ACHN (cell line): Measurements from ENCODE around the gene NTRK2.

Source experiments
- DNase-seq: peaks from one replicate; pipeline ENCODE4 v3.0.0-alpha.2; 2015
- in situ Hi-C: cut with HindIII; loops from 2 replicates; pipeline ENCODE4 v1.10.0; 2017; ENCODE audit warnings: low sequenced_read_pairs, low pct_ligation_motif_present, low pct_unique_long_range_greater_than_20kb

Gene NTRK2

DNA sequence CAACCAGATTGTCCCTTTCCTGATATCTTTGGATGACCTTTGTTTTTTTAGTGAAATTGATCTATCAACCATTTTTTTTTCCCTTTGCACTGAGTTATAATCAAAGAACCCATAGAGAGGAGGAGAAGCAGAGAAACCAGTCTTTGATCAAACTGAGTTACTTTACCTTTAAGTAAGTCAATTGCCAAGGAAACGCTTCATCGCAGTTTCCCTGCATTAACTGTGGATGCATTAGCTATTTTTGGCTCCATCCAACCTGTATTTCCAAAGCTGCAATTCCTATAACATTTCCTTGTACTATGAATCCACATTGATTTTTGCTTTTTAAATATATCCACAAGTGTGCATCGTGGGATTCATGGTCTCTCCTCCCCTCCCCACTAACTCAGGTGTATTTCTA is 268.1 kb downstream of the NTRK2 start:
- in situ Hi-C loops = no loop called here

DNA sequence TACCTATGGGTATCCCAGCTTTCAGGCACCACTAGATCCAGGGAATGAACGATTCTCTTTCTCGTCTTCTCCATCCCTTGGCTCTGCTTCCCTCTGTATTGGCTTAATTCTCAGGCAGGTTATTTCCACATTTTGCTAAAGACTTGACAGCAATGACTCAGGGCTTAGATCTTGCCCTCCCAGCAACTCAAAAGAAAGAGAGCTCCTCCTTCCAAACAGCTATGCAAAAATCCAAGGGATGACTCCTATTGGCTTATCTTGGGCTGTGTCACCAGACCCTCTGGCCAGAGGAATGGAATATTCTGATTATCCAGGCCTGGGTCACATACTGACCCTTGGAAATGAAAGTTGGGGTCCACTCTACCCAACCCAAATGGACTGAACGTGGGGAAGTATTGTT is 270.2 kb downstream of the NTRK2 start:
- in situ Hi-C loops = no loop called here
- no peak for DNase-seq

More for the DNA sequence above, 268.1 kb downstream of the NTRK2 start:
- no peak for DNase-seq

DNA sequence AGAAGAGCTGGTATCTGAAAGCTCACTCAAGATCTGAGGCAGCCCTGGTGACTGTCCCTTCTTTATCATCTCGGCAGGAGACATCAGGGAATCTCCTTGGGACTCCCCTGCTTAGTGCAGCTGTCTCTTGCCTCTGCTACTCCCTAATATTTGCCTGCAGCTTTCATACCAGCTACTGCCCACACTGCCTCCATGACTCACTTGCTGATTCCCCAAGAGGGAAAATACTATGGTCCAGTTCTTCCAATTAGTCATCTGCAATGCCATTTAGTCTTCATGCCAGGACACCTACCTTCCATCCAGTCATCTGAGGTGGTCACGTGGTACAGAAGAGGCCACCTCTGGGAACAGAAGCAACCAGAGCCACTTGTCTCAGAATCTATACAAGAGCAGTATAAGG is 270.8 kb downstream of the NTRK2 start:
- in situ Hi-C loops = no loop called here
- DNase-seq = peak; percentile 14

DNA sequence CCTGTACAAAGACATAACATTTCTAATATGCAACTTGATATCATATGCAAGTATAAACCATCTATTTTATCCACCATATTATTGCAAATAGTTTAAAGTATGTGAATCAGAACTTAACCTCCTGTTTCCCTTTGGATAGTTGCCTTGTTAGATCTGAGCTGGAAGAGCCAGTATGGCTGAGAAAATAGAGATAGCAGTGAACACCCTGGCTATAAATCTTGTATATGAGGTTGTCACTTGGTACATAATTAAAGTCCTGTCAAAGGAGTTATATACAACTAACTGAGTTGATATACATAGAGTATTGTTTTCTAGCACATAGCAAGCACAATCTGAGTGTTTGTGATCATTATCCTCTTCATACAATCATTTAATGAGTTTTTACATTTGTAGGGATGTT is 272.3 kb downstream of the NTRK2 start:
- in situ Hi-C loops = no loop called here
- DNase-seq = no peak

DNA sequence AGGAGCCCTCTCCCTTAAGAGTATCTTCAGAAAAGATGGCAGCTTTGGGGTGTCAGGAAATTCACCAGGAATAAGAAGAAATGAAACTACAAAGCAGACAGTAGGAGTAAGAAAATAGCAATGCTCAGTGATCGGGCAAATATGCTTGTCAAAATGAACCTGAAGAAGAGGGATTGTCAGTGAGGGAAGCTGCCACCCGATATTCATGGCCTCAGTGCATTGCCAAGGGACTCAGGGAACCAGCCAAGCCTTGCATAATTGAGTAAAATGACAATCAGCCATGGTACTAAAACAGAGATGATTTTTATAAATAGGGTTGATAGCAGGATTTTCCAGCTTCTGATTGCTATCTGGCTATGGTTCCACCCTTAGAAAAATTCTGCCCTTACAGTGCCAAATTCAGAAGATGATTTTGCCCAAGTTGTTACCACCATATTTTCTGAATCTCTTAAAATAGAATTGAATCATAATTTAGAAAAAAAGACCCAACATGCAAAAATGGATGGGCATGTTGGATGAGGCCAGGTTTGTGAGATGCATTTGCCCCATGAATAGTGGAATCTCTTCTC is 274.0 kb downstream of the NTRK2 start:
- in situ Hi-C loops = no loop called here
- no peak for DNase-seq

DNA sequence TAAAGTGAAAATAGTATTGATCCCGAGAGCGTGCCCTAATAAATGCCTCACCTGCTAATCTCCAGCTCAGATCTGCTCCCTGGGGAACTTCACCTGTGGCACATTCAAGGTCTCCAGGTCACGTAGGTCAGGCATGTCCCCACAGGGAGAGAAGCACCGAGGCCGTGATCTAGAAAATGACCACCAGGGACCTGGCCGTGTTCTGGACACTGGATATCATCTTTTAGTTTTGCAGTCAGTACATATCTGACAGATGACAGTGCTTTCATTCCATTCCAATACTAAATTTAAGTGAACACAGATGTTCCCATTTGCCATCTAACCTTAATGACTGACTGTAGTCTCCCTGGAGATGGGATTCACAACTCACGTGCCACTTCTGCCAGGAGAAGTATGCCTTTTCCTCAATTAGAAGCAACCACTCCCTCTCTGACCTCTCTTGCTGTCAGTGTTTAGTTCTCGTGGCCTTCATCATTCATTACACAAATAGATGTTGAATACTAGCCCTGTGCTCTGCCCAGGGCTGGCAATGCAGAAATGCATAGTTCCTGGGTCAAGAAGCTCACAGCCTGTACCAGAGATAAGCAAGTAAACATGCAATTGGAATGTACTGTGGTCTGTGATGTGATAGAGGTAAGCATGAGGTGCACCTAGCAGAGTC is 276.5 kb downstream of the NTRK2 start:
- no peak for DNase-seq
- in situ Hi-C loops = no loop called here

DNA sequence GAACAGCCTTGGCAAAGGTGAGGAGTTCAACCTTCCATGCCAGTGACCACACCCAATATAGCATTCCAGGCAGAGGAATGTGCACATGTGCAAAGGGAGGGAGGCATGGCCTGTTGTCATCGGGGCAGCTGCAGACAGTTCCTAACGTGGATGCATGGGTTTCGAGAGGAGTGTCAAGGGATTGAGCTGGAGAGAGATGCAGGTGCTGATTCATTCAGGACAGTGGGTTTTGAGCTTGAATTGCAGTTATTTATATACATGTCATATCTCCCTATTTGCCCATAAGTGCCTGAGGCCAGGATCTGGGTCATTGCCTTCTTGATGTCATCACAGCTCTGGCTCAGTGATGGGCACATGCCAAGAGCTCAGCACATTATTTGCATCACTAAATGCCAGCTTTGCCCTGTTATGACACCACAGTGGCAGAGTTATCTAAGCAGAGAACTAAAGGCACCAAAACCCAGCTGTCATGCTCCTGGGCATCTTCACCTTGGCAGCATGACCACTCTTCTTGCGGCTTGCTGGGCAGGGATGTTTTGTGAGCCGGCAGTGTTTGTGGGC is 278.0 kb downstream of the NTRK2 start:
- DNase-seq = no peak
- in situ Hi-C loops = no loop called here

DNA sequence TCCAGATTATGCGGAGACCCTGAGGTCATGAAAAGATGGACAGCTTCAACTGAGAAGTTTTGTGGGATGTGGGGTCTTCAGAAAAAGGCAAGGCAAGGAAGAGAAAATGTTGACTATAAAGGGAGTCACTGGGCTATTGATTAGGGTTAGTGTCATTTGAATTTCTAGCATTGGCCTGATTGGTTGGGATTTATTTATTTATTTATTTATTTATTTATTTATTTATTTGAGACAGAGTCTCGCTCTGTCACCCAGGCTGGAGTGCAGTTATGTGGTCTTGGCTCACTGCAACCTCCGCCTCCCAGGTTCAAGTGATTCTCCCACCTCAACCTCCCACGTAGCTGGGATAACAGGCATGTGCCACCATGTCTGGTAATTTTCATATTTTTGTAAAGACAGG is 279.7 kb downstream of the NTRK2 start:
- in situ Hi-C loops = no loop called here
- DNase-seq = no peak

DNA sequence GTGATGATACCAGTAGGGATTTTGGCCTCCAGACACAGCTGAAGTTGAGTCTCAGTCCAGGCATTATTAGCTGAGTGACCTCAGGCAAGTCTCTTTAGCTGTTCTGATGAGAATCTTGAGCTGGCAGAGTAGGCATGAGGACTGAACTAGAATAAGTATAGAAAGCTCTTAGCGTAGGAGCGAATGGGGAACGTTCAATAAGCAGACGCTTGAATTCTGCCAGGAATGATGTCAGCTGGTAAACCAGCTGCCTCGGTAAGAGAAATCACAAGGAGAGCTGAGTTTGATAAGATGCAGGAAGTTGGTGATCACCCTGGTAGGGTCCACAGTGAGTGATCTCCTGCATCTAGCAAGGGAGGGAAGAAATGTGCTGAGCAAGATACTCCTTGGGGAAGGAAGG is 280.4 kb downstream of the NTRK2 start:
- DNase-seq = no peak
- in situ Hi-C loops = no loop called here

DNA sequence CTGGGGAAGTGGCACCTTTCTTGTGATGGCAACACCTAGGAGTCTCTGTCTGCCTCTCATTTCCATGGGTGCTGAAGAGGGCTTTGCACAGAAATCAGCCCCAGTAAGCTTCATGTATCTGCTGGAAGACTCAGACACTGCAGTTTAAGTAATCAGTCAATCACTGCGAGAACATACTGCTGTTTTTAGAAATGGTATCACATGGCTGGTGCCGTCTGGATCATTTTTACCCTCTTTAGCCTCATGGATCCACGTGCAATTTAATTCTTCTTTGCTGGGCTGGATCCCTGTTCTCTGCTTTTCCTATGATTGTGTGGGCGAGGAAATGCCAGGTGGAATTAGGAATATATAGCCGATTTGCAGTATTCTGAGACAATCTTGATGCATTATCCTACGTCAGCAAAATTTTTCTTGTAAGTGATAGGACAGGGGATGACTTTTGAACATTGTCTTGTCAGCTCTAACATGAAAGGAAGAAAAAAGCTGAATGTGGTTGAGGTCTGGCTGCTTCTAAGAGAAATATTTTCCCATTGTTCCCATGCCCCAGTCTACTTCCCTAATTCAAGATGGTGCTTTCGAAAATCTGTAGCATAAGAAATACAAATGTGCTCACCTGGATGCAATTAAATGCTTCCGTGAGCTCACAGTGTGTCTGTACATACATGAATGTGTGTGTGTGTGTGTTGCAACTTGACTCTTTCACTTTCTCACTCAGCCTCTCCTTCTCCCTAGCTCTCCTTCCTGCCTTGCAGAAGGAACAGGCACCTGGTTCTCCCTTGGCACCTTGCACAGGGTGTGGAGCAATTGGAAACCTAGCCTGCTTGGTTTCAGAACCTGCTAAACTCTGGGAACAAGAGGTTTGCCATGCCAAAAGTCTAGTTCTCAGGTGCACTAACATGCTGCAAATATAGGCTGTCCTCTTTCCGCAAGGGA is 281.6 kb downstream of the NTRK2 start:
- in situ Hi-C loops = no loop called here
- no peak for DNase-seq

DNA sequence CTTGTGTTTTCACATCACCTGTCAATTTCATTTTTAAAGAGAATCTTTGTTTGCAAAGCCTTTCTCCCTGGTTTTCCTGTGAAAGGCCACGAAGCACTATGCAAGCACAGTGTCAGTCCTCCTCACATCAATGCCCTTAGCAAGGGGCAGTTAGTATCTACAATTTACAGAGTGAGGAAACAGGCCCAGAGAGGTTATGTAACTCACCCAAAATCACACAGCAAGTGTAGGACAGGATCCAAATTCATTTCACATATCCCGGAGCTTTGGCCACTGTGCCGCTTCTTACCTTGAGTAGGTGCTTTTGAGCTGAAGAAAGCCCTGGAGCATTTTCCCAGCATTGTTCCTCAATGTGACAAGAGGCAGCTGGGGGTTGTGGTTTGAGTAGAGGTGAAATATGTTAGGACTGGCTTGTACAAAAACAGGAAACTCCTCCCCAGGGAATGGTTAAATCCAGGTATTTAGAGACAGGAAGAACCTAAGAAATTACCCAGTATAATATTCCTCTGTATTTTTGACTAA is 283.8 kb downstream of the NTRK2 start:
- DNase-seq = no peak
- in situ Hi-C loops = no loop called here

DNA sequence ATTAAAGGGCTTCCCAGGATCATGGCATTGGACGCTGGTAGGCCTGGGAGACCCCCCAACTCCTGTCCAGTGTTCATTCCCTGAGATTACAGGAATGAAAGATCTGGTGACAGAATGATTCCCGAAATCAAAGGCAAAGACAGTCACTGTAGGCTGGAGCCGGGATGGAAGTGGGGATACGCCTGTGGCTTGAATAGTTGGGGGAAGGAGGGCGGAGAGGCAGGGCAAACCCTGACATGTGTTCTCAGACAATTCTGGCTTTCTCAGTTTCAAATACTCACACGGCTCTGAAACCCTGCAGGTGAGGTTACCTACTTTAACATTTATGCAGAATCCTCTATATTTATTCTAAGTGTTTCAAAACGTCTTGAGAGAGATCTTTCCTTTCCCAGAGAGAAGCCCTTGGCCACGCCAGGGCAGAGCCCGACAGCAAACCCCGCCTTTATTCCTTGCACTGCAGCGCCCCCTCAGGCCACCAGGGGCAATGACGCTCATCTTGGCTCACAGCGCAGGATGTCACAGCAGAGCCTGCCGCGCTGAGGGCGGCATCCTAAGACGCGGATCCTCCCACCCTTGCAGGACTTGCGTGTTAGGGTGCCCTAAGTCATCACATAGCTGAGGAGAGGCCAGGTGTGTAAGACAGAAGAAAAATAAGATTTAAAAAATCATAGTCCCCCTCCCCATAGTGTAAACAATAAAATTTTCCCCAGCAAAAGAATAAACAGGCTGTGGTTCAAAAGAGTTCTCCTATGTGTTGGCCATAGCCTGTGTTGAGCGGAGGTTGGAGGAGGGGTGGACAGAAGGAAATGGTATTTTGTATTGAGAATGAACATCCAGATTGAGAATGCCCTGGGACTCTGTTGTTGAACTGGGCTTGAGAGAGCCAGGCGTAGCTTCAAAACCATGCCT is 284.5 kb downstream of the NTRK2 start:
- in situ Hi-C loops = no loop called here

DNA sequence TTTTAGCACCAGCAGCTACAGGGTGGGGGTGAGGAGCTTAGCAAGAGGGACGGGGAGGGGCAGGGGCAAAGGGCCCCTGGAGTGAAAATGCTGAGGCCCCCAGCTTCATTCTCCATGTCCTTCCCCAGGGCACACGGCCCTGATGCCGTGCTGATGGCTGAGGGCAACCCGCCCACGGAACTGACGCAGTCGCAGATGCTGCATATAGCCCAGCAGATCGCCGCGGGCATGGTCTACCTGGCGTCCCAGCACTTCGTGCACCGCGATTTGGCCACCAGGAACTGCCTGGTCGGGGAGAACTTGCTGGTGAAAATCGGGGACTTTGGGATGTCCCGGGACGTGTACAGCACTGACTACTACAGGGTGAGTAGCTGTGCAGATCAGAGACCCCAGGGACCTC is 285.6 kb downstream of the NTRK2 start:
- in situ Hi-C loops = no loop called here
- DNase-seq = no peak

More for the DNA sequence above, 284.5 kb downstream of the NTRK2 start:
- peak; percentile 59 for DNase-seq

DNA sequence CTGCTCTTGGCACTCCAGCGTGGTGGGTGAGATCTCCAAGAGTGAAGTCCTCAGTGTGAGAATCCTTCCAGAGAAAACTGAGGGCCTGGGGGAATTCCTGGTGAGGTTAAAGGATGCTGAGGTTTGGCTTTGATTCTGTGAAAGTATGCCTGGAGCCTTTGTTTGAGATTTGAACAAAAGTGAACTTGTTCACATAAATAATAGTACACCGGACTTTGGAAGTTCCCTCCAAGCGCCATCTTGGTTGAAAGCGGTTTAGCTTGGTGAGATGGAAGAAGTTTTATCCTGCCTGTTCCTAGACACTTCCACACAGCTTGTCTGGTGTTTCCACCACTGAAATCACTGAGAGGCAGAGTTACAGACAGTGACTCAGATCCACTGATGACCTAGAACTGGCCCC is 286.4 kb downstream of the NTRK2 start:
- DNase-seq = no peak
- in situ Hi-C loops = no loop called here

DNA sequence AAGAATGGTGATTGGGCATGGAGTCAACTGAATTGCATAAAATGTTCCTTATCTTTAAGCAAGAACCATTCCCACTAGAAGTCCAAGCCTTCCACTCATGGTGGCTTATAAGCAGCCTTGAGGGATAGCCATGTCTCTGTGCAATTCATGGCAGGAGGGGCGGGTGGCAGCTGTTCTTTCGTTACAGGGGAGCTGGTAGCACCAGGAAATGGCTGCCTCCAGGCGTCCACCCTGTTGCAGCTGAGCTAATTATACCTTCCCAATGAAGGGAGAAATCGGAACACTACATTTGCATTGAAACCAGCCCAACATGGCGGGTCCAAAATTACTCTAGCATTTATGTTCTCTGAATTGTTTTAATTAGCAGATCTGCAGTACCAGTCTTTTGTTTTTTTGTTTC is 289.8 kb downstream of the NTRK2 start:
- DNase-seq = no peak
- in situ Hi-C loops = no loop called here

DNA sequence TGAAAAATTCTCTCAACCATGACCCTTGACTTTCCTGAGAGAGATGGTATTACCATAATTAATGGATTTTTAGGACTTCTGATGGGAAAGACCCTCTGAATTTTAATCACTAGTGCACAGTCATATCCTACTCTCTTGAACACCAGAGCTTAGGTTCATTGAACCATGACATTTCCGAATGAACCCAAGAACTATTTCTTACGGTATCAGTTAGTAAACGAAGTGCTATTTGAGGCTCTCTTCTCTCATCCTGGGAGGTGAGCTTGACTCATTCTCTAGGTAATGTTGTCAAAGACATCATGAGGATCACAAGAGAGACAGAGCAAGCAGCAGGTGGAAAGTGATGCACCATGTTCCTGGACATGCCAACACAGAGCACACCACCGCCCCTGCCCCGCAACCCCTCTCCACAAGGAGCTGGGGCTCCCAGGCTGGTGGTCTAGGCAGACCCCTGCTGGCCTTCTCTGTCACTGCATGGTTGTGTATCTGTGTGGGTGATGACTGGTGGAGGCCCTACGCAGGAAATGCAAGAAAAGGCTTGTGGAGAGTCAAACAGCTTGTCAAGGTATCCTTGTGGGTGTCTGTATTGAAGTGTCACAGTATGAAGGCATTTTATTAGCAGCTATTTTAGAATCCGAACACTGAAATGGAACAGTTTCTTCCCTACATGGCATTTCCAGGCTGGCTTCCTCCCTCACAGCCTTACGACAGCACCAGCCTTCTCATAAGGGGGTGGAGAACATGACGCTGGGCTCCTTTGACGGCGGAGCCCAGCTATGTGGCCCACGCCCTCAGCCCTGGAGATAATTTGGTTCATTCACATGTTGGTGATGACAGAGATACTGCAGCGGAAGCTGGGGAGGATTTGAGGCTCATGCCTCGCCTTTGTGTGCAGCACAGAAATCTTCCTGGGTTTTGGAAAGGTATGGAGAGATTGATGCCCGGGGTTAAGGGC is 297.6 kb downstream of the NTRK2 start:
- DNase-seq = no peak
- in situ Hi-C loops = no loop called here

DNA sequence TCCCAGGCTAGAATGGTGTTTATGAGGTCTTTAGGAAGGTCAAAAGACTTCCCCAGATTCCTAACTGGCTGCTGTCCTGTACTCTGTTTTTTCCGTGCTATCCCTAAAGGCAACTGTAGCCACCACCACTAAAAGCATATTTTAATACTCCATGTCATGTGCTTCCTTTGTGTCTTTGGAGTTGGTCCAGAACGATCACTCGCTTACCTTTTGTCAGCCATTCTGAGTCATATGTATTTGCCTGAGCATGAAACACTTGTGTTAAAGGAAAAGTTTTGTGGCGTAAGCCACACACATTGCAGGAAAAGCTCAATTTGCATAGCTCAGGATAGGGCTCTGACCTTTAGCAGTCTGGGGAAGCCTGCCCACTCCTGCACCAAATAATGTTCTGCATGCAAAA is 299.6 kb downstream of the NTRK2 start:
- no peak for DNase-seq
- in situ Hi-C loops = no loop called here
